GM12874 (cell line): Measurements from ENCODE around the gene SNAI3.

Experiments
- CTCF ChIP-seq: IDR thresholded peaks from 2 replicates; pipeline ENCODE4 v1.5.1; 2011; ENCODE audit warnings: low read depth, mild to moderate bottlenecking, control low read depth, low read length, moderate library complexity; ENCODE audit not compliant: insufficient read depth

The SNAI3 gene

GRCh38 chr16:88700636-88701482 is 14.6 kb upstream of the SNAI3 start:
- no peak for TF ChIP-seq CTCF

GRCh38 chr16:88700322-88700635 is 14.0 kb upstream of the SNAI3 start:
- no peak for TF ChIP-seq CTCF

- no peak for TF ChIP-seq CTCF
Observed at GRCh38 chr16:88699180-88699579, 12.9 kb upstream of the SNAI3 start.

GRCh38 chr16:88698646-88699045 is 12.3 kb upstream of the SNAI3 start:
- no peak for TF ChIP-seq CTCF

GRCh38 chr16:88697831-88698615 is 11.7 kb upstream of the SNAI3 start:
- peak; percentile 42 for TF ChIP-seq CTCF

- TF ChIP-seq CTCF: no peak
Observed at GRCh38 chr16:88697116-88697830, 11.0 kb upstream of the SNAI3 start.

- no peak for TF ChIP-seq CTCF
Observed at GRCh38 chr16:88696441-88696840, 10.1 kb upstream of the SNAI3 start.
